ENCODE measurements around the gene ANO10. TPM values are rescaled to one million over a fixed set of nuclear protein-coding genes. Genes with fewer than 3 reads are reported as not detected.

The ANO10 gene
- total and polyA plus RNA-seq, 7 donors = 10.3 to 18.8 (median 13.1) TPM

DNA sequence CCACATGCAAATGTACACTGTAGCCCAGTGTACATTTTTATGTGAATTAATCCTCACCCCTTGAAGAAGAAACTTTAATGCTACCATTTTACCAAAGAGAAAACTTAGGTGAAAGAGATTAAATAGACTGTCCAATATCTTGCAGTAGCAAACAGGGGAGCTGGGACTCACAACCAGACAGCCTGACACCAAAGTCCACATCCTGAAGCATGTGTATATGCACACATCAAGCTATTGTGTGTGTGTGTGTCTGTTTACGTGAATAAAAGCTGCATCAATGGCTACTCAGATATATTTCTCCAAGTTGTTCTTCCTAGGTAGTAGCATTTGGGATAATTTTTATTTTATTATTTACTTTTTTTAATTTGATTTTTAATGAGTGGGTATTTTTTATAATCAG is 6.7 kb downstream of the ANO10 start:
- no peak overlapping the region for H3K4me3 ChIP-seq
- 96 to 100% (median 100%) methylated on average over 1 of the region's 1 CpG for WGBS, 3 donors
- no peak overlapping the region for H3K27ac ChIP-seq
- no peaks in the 10 kb centered on the region for H3K9me3 ChIP-seq
- no peak for DNase-seq
- intact Hi-C loops (cut with DNase I) = no loop called here
- H3K4me1 ChIP-seq = peaks cover 11% of the 10 kb centered on the region
- no peak for ATAC-seq
- H3K36me3 ChIP-seq (ENCODE audit: insufficient read depth in 1 of 2, low read depth in 1 of 2) = no peaks in the 10 kb centered on the region
- no peaks in the 10 kb centered on the region for H3K27me3 ChIP-seq (ENCODE audit: insufficient read depth in 3 of 3, low read length in 2 of 3)
- TF ChIP-seq, protein P1, sequence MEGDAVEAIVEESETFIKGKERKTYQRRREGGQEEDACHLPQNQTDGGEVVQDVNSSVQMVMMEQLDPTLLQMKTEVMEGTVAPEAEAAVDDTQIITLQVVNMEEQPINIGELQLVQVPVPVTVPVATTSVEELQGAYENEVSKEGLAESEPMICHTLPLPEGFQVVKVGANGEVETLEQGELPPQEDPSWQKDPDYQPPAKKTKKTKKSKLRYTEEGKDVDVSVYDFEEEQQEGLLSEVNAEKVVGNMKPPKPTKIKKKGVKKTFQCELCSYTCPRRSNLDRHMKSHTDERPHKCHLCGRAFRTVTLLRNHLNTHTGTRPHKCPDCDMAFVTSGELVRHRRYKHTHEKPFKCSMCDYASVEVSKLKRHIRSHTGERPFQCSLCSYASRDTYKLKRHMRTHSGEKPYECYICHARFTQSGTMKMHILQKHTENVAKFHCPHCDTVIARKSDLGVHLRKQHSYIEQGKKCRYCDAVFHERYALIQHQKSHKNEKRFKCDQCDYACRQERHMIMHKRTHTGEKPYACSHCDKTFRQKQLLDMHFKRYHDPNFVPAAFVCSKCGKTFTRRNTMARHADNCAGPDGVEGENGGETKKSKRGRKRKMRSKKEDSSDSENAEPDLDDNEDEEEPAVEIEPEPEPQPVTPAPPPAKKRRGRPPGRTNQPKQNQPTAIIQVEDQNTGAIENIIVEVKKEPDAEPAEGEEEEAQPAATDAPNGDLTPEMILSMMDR (IDR thresholded peaks at IDR 0.05) = no peak

DNA sequence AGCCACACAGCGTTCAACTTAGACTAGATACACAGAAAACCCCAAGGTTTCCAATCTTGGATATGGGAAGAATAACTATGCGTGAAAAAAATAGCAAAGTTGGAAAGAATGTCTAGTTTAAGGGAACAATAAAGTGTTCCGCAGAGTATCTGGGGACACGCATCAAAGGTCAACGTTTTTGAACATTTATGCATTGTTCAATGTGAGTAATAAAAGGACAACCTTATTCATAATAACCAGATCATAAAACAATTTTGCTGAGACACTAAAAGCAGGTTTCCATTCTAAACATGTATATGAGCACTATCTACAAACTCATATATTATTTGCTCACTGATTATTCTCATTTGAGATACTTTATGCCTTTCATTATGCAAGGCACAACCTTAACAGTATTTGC is 7.8 kb downstream of the ANO10 start:
- no peaks in the 10 kb centered on the region for H3K9me3 ChIP-seq
- intact Hi-C loops (cut with DNase I) = no loop called here
- WGBS, 3 donors = 84 to 92% (median 89%) methylated on average over 5 of the region's 5 CpGs

DNA sequence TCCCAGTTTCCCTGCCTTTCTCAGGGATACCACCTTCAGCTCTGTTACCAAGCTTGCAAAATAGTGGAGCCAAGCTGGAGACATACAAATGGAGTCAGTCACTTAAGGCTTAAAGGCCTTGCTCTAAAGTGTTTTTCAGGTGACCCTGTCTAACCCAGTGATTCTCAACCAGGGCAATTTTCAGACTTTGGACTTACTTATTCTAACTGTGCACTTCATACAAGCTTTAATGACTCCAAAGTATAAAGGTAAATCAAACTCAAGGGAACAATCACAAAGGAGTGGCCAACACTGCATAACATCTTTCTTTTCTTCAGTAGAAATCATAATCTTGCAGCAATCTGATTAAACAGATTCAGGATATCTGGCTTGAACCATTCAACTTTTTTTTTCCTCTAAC is 9.4 kb downstream of the ANO10 start:
- TF ChIP-seq, protein P1 (IDR thresholded peaks at IDR 0.05) = no peak
- H3K4me1 ChIP-seq = peaks cover 10% of the 10 kb centered on the region
- no peak overlapping the region for H3K27ac ChIP-seq
- H3K27me3 ChIP-seq (ENCODE audit: insufficient read depth in 3 of 3, low read length in 2 of 3) = no peaks in the 10 kb centered on the region
- no peak for ATAC-seq
- no peak overlapping the region for H3K4me3 ChIP-seq
- intact Hi-C loops (cut with DNase I) = no loop called here
- DNase-seq = no peak
- no peaks in the 10 kb centered on the region for H3K9me3 ChIP-seq
- no peaks in the 10 kb centered on the region for H3K36me3 ChIP-seq (ENCODE audit: insufficient read depth in 1 of 2, low read depth in 1 of 2)

More for the DNA sequence above, 7.8 kb downstream of the ANO10 start:
- H3K4me1 ChIP-seq = peaks cover 10% of the 10 kb centered on the region
- H3K4me3 ChIP-seq = no peak overlapping the region
- DNase-seq (no peak), ATAC-seq (no peak)
- TF ChIP-seq, protein P1 (IDR thresholded peaks at IDR 0.05) = no peak
- no peak overlapping the region for H3K27ac ChIP-seq
- no peaks in the 10 kb centered on the region for H3K36me3 ChIP-seq (ENCODE audit: insufficient read depth in 1 of 2, low read depth in 1 of 2)
- H3K27me3 ChIP-seq (ENCODE audit: insufficient read depth in 3 of 3, low read length in 2 of 3) = no peaks in the 10 kb centered on the region

DNA sequence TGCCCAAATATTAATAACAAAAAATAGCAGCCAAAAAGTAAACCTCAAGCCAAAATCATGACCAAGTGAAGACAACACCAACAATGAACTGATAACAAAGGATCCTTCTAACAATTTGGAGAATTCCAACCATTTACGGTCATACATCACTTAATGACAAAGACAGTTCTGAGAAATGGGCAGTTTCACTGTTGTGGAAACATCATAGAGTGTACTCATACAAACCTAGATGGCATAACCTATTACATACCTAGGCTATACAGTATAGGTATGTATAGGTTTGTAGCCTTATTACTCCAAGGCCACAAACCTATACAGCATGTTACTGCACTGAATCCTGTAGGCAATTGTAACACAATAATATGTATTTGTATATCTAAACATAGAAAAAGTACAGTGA is 12.4 kb downstream of the ANO10 start:
- H3K9me3 ChIP-seq = no peaks in the 10 kb centered on the region
- H3K4me3 ChIP-seq = no peak overlapping the region
- no peaks in the 10 kb centered on the region for H3K27me3 ChIP-seq (ENCODE audit: insufficient read depth in 3 of 3, low read length in 2 of 3)
- TF ChIP-seq, protein P1 (IDR thresholded peaks at IDR 0.05) = no peak
- no peaks in the 10 kb centered on the region for H3K4me1 ChIP-seq
- peaks cover 0 to 12% of the 10 kb centered on the region in 2 donors for H3K36me3 ChIP-seq (ENCODE audit: insufficient read depth in 1 of 2, low read depth in 1 of 2)
- WGBS, 3 donors = 95 to 97% (median 96%) methylated on average over 1 of the region's 1 CpG
- H3K27ac ChIP-seq = no peak overlapping the region
- intact Hi-C loops (cut with DNase I) = no loop called here
- ATAC-seq (no peak), DNase-seq (no peak)

DNA sequence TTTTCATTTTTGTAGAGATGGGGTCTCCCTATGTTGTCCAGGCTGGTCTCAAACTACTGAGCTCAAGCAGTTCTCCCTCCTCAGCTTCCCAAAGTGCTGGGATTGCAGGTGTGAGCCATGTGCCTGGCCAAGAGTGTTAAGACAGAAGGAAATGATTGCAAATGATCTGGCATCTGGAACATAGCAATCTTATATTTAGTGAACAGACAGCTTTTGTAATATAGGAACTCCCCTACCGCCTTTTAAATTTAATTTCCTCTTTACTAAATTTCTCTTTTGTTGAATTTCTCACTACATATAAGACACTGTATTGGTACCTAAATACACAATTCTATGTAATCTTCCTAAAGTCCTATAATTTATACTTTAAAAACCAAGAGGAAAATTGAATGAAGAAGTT is 13.1 kb downstream of the ANO10 start:
- WGBS, 3 donors = 92 to 97% (median 93%) methylated on average over 1 of the region's 1 CpG
- H3K4me1 ChIP-seq = no peaks in the 10 kb centered on the region
- no peak for ATAC-seq
- peaks cover 0 to 19% of the 10 kb centered on the region in 2 donors for H3K36me3 ChIP-seq (ENCODE audit: insufficient read depth in 1 of 2, low read depth in 1 of 2)
- no peaks in the 10 kb centered on the region for H3K9me3 ChIP-seq
- TF ChIP-seq, protein P1 (IDR thresholded peaks at IDR 0.05) = no peak
- no peaks in the 10 kb centered on the region for H3K27me3 ChIP-seq (ENCODE audit: insufficient read depth in 3 of 3, low read length in 2 of 3)
- no peak overlapping the region for H3K4me3 ChIP-seq
- no peak overlapping the region for H3K27ac ChIP-seq
- DNase-seq = no peak
- intact Hi-C loops (cut with DNase I) = no loop called here
